HepG2 (cell line): ENCODE measurements around the gene TMTC2. TPM values are rescaled to one million over a fixed set of nuclear protein-coding genes. Genes with fewer than 3 reads are reported as not detected.

Experiments
- ATAC-seq: fragments of 200-7000 bp; cut with Tn5 transposase; 3 replicates; pipeline ENCODE4 v1.9.1; 2020; ENCODE audit warnings: mild to moderate bottlenecking, moderate library complexity
- BruUV-seq: library from RNA; stranded (reverse); fragments of 400-500 nt; replicated peaks from 2 replicates; lab custom pipeline; 2021; lab: Mats Ljungman, UMichigan
- CTCF ChIA-PET: fragments of 300-600 bp; formaldehyde crosslinking; extraction: SDS; loops from one replicate; lab custom pipeline; 2021; ENCODE audit warnings: low total read pairs, inconsistent platforms, low intra/inter-chr PET ratio; lab: Yijun Ruan, JAX
- POLR2A ChIA-PET: fragments of 350-600 bp; sonication (Branson Sonifier 250); formaldehyde crosslinking; loops from one replicate; lab custom pipeline; 2020; ENCODE audit warnings: antibody characterized with exemption, inconsistent platforms; lab: Yijun Ruan, JAX
- DNase-seq: peaks from one replicate; pipeline ENCODE4 v3.0.0-alpha.2; 2015; ENCODE audit warnings: low spot score
- FAIRE-seq: peaks from 3 replicates; lab custom pipeline; 2011; peaks lifted over from hg19 to GRCh38; lab: Jason Lieb, UNC
- H2AFZ ChIP-seq: one replicate; pipeline ENCODE4 v1.6.1; 2011; ENCODE audit warnings: low read length, inconsistent platforms
- H3K27ac ChIP-seq: fragments of 300-600 bp; 3 replicates; pipeline ENCODE4 v1.8.0; 2011; ENCODE audit warnings: mixed run types, mild to moderate bottlenecking, mixed read lengths, low read length, inconsistent platforms; ENCODE audit not compliant: insufficient read depth; ENCODE audit errors: extremely low read length
- H3K27me3 ChIP-seq, 2 experiments: fragments of 200-600 bp in 1 of 2; 2 replicates in 1 of 2; 3 replicates in 1 of 2; pipeline versions ENCODE4 v1.6.0 to v1.8.0; 2011; ENCODE audit warnings: low read length in 2 of 2, mild to moderate bottlenecking in 2 of 2, moderate library complexity in 2 of 2, inconsistent platforms in 1 of 2; ENCODE audit not compliant: insufficient read depth in 2 of 2, control insufficient read depth in 1 of 2
- H3K36me3 ChIP-seq, 2 experiments: fragments of 200-600 bp in 1 of 2; replicated peaks in 1 of 2; 2 replicates in 1 of 2; 3 replicates in 1 of 2; pipeline versions ENCODE4 v1.5.1 to v1.8.0; 2011; ENCODE audit warnings: low read length in 2 of 2, inconsistent platforms in 1 of 2; ENCODE audit not compliant: insufficient read depth in 2 of 2, control insufficient read depth in 1 of 2
- H3K4me1 ChIP-seq: 2 replicates; pipeline ENCODE4 v1.5.1; 2012; ENCODE audit warnings: low read length, inconsistent platforms; ENCODE audit not compliant: insufficient read depth
- H3K4me2 ChIP-seq: 2 replicates; pipeline ENCODE4 v1.6.0; 2011; ENCODE audit warnings: low read depth, low read length, inconsistent platforms
- H3K4me3 ChIP-seq, 3 experiments: fragments of 200-600 bp in 1 of 3; sonication (generic), shearing (Covaris generic) in 1 of 3; replicated peaks in 1 of 3; 2 replicates each; pipeline ENCODE4 v1.5.1; 2011 to 2016; ENCODE audit warnings: low read length in 3 of 3, inconsistent platforms in 2 of 3, low read depth in 2 of 3, mild to moderate bottlenecking in 2 of 3, control low read depth in 1 of 3, mixed read lengths in 1 of 3; ENCODE audit not compliant: insufficient read depth in 1 of 3
- H3K79me2 ChIP-seq: one replicate; pipeline ENCODE4 v1.6.1; 2011; ENCODE audit warnings: low read length, inconsistent platforms; ENCODE audit not compliant: insufficient read depth
- H3K9ac ChIP-seq: 2 replicates; pipeline ENCODE4 v1.6.0; 2011; ENCODE audit warnings: mild to moderate bottlenecking, low read depth, low read length, inconsistent platforms; ENCODE audit not compliant: insufficient read depth
- H3K9me3 ChIP-seq: 2 replicates; pipeline ENCODE4 v1.5.1; 2012; ENCODE audit warnings: mild to moderate bottlenecking, low read length
- H4K20me1 ChIP-seq: 2 replicates; pipeline ENCODE4 v1.6.0; 2011; ENCODE audit warnings: inconsistent platforms, mild to moderate bottlenecking, low read length, moderate library complexity; ENCODE audit not compliant: insufficient read depth
- ATF7 ChIP-seq, 2 experiments: fragments of 450-650 bp in 1 of 2; sonication (generic) in 1 of 2; formaldehyde crosslinking in 1 of 2; IDR thresholded peaks; 2 replicates each; pipeline versions ENCODE4 v1.4.0 to v1.6.1; 2016 to 2020; ENCODE audit warnings: antibody characterized with exemption in 1 of 2, mild to moderate bottlenecking in 1 of 2, missing genetic modification reagents in 1 of 2
- ERF ChIP-seq: IDR thresholded peaks from 2 replicates; pipeline ENCODE4 v1.6.1; 2018; ENCODE audit warnings: missing biosample characterization, missing genetic modification reagents
- NFYB ChIP-seq: sonication (generic); formaldehyde crosslinking; IDR thresholded peaks from 2 replicates; pipeline ENCODE4 v1.4.0; 2020; ENCODE audit warnings: missing genetic modification reagents
- NONO ChIP-seq, 2 experiments: fragments of 450-650 bp in 1 of 2; sonication (generic) in 1 of 2; formaldehyde crosslinking in 1 of 2; IDR thresholded peaks in 1 of 2; conservative IDR thresholded peaks in 1 of 2; 2 replicates each; pipeline versions ENCODE4 v1.6.1 to v1.8.0; 2017 to 2022; ENCODE audit warnings: mild to moderate bottlenecking in 1 of 2, missing genetic modification reagents in 1 of 2, moderate library complexity in 1 of 2
- PHF20 ChIP-seq: sonication (generic); formaldehyde crosslinking; IDR thresholded peaks from 2 replicates; pipeline ENCODE4 v1.5.0; 2020; ENCODE audit warnings: mild to moderate bottlenecking, missing genetic modification reagents
- SIX1 ChIP-seq: sonication (generic); formaldehyde crosslinking; IDR thresholded peaks from 2 replicates; pipeline ENCODE4 v1.4.0; 2020; ENCODE audit warnings: missing genetic modification reagents, borderline replicate concordance
- TEAD3 ChIP-seq: optimal IDR thresholded peaks from 2 replicates; pipeline ENCODE3; 2016; ENCODE audit warnings: borderline replicate concordance
- ZNF274 ChIP-seq: sonication (generic); formaldehyde crosslinking; IDR thresholded peaks from 2 replicates; pipeline ENCODE4 v1.5.1; 2020; ENCODE audit warnings: mild to moderate bottlenecking, missing genetic modification reagents
- ZNF354B ChIP-seq: sonication (generic); formaldehyde crosslinking; IDR thresholded peaks from 2 replicates; pipeline ENCODE4 v1.8.0; 2022; ENCODE audit warnings: mild to moderate bottlenecking, missing genetic modification reagents
- ZNF546 ChIP-seq: sonication (generic); formaldehyde crosslinking; conservative IDR thresholded peaks from 2 replicates; pipeline ENCODE4 v1.8.1; 2023; ENCODE audit warnings: mild to moderate bottlenecking, missing genetic modification reagents
- ZNF781 ChIP-seq: sonication (generic); formaldehyde crosslinking; IDR thresholded peaks from 2 replicates; pipeline ENCODE4 v1.5.1; 2020; ENCODE audit warnings: borderline replicate concordance, mild to moderate bottlenecking, missing genetic modification reagents; ENCODE audit errors: not compliant biosample characterization
- WGBS: methylation state at CpG from one replicate; pipeline ENCODE4 v1.1.6; 2017; ENCODE audit warnings: low lambda C conversion rate; 5-methylcytosine and 5-hydroxymethylcytosine counted together
- in situ Hi-C: cut with HindIII; loops from 2 replicates; pipeline ENCODE4 v1.10.0; 2017; ENCODE audit warnings: low pct_unique_long_range_greater_than_20kb; ENCODE audit not compliant: extremely low pct_ligation_motif_present
- intact Hi-C: fragments of 100-400 bp; cut with micrococcal nuclease; formaldehyde crosslinking; loops from one replicate; pipeline ENCODE4 v1.10.0; 2022; ENCODE audit not compliant: unreplicated experiment
- polyA plus RNA-seq, 8 experiments: library from polyadenylated mRNA; depleted of rRNA in 3 of 8; stranded (reverse) in 7 of 8; unstranded in 1 of 8; fragments of >200 nt; fragmentation: Illumina TruSeq in 4 of 8; extraction: Trizol in 4 of 8; gene quantifications; 2 replicates each; pipeline versions ENCODE4 v1.2.1 to v1.2.3, GENCODE V29; 2011 to 2016; ENCODE audit warnings: low read depth in 4 of 8, missing spikeins in 1 of 8, mixed read lengths in 1 of 8; ENCODE audit not compliant: insufficient read depth in 1 of 8
- total RNA-seq, 5 experiments: library from RNA; depleted of rRNA; stranded (reverse); fragments of >200 nt; fragmentation: Illumina TruSeq; extraction: Trizol; gene quantifications; 2 replicates each; pipeline ENCODE4 v1.2.3, GENCODE V29; 2016; ENCODE audit warnings: low read depth in 1 of 5
- TF ChIP-seq, protein P1 (sequence below): sonication (generic); formaldehyde crosslinking; IDR thresholded peaks from 2 replicates; pipeline ENCODE4 v1.5.1; 2020; ENCODE audit warnings: missing genetic modification reagents, mild to moderate bottlenecking, borderline replicate concordance
- TF ChIP-seq, protein P2 (sequence below): sonication (generic); formaldehyde crosslinking; IDR thresholded peaks from 2 replicates; pipeline ENCODE4 v1.4.0; 2020; ENCODE audit warnings: missing genetic modification reagents, mild to moderate bottlenecking, borderline replicate concordance
- TF ChIP-seq, protein P3 (sequence below): sonication (generic); formaldehyde crosslinking; IDR thresholded peaks from 2 replicates; pipeline ENCODE4 v1.4.0; 2020; ENCODE audit warnings: mild to moderate bottlenecking, missing genetic modification reagents

TMTC2 gene
- total and polyA plus RNA-seq, 2 of the 13 experiments (the other 11 are each of a cell fraction or from before 2014, with no cell fraction given) = 0.55 to 0.63 TPM

DNA sequence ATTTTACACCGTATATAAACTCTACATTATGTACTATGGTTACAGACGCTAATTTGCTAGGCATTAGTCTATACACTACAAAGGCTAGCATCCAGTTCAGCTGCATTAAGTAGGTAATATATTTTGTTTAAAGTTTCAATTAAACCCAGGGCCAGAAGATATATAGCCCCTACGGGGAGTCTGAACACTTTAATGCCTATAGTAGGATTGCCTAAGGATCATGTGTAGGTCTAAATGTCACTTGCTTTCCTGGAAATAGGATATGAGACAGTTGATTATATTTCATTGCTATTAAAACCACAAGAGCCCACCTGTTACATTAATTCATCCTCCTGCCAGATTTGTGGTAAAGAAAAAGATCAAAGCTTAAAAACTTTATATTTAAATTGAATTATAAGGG is 286.9 kb downstream of the TMTC2 start (continued):
- TF ChIP-seq ZNF274 (CRISPR knock-in tag) = no peak
- TF ChIP-seq PHF20 (CRISPR knock-in tag) = no peak
- TF ChIP-seq ZNF546 (CRISPR knock-in tag) = no peak

DNA sequence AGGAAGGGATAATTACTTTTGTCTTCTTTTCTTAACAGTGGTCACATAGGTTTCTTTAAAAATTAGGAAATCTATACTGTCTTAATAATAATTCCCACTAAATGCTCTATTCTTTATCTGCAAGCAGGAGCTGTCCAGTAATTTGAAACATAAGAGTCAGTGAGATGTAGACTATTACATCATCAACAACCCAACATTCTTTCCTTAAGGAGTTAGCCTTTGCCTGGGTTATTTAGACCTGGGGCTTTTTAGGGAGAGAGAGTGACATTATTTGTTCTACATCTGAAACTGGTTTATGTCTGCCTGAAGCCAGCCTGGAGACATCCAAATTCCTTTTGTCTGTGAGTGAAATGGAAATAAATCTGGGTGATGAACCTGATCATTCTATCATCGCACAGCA is 294.4 kb downstream of the TMTC2 start:
- BruUV-seq = no TSS peak

DNA sequence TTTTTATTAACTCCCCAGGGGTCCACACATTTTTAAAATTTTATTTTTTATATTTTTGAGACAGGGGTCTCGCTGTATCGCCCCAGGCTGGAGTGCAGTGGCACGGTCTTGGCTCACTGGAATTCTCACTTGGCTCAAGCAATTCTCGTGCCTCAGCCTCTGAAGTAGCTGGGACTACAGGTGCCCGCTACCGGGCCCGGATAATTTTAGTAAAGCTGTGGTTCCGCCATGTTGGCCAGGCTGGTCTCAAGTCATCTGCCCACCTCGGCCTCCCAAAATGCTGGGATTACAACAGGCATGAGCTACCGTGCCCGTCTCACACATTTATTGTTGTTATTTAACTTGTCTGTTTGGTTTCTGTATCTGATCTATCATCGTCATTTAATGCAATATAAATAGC is 307.4 kb downstream of the TMTC2 start:
- Histone ChIP-seq H4K20me1 (no peaks in the 10 kb centered on the region), H3K9ac (no peak overlapping the region), H3K4me1 (no peaks in the 10 kb centered on the region), H3K9me3 (no peaks in the 10 kb centered on the region), H2AFZ (no peak overlapping the region), H3K79me2 (no peaks in the 10 kb centered on the region), H3K4me2 (no peak overlapping the region), H3K36me3 (no peaks in the 10 kb centered on the region), H3K27ac (no peak overlapping the region), H3K27me3 (no peaks in the 10 kb centered on the region), H3K4me3 (no peak overlapping the region)
- no peak for ATAC-seq
- intact Hi-C loops = no loop called here
- ChIA-PET CTCF (no interaction called here), POLR2A (no interaction called here)
- BruUV-seq = no TSS peak
- no peak for FAIRE-seq
- WGBS = 41% methylated on average over 12 of the region's 12 CpGs
- no peak for DNase-seq
- in situ Hi-C loops = no loop called here
- TF ChIP-seq TEAD3 (no peak), SIX1 (CRISPR knock-in tag) (no peak), ZNF354B (no peak), NONO (IDR thresholded peaks at IDR 0.05) (no peak), NONO (CRISPR knock-in tag; conservative IDR thresholded peaks at IDR 0.05) (no peak), NFYB (no peak), ZNF781 (CRISPR knock-in tag) (no peak)
- TF ChIP-seq, protein P1, sequence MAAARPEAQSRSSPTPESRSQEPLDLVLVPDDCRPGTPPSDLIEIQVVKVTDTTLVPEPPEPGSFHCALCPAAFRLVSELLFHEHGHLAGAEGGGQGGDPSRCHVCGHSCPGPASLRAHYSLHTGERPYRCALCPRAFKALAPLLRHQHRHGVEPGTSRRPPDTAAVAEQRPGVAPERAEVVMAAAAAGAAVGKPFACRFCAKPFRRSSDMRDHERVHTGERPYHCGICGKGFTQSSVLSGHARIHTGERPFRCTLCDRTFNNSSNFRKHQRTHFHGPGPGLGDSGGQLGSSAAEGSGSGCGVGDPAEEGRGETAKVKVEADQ (CRISPR knock-in tag) = no peak
- TF ChIP-seq, protein P2, sequence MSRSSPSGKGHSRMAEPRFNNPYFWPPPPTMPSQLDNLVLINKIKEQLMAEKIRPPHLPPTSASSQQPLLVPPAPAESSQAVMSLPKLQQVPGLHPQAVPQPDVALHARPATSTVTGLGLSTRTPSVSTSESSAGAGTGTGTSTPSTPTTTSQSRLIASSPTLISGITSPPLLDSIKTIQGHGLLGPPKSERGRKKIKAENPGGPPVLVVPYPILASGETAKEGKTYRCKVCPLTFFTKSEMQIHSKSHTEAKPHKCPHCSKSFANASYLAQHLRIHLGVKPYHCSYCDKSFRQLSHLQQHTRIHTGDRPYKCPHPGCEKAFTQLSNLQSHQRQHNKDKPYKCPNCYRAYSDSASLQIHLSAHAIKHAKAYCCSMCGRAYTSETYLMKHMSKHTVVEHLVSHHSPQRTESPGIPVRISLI (CRISPR knock-in tag) = no peak
- TF ChIP-seq, protein P3, sequence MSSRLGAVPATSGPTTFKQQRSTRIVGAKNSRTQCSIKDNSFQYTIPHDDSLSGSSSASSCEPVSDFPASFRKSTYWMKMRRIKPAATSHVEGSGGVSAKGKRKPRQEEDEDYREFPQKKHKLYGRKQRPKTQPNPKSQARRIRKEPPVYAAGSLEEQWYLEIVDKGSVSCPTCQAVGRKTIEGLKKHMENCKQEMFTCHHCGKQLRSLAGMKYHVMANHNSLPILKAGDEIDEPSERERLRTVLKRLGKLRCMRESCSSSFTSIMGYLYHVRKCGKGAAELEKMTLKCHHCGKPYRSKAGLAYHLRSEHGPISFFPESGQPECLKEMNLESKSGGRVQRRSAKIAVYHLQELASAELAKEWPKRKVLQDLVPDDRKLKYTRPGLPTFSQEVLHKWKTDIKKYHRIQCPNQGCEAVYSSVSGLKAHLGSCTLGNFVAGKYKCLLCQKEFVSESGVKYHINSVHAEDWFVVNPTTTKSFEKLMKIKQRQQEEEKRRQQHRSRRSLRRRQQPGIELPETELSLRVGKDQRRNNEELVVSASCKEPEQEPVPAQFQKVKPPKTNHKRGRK = no peak

More for the DNA sequence above, 294.4 kb downstream of the TMTC2 start:
- H3K79me2 ChIP-seq = no peaks in the 10 kb centered on the region
- intact Hi-C loops = no loop called here
- ChIA-PET CTCF (no interaction called here), POLR2A (no interaction called here)
- no peak for DNase-seq
- WGBS = 0% methylated on average over 1 of the region's 1 CpG
- no peak overlapping the region for H3K4me3 ChIP-seq
- no peak for FAIRE-seq
- ATAC-seq = no peak
- in situ Hi-C loops = no loop called here
- H2AFZ ChIP-seq = no peak overlapping the region
- no peaks in the 10 kb centered on the region for H3K9me3 ChIP-seq
- H3K27ac ChIP-seq = no peak overlapping the region
- H3K4me2 ChIP-seq = no peak overlapping the region
- no peaks in the 10 kb centered on the region for H3K36me3 ChIP-seq
- no peaks in the 10 kb centered on the region for H4K20me1 ChIP-seq
- H3K9ac ChIP-seq = no peak overlapping the region
- TF ChIP-seq ERF (CRISPR knock-in tag) (no peak), ATF7 (IDR thresholded peaks at IDR 0.05) (0 out of 2 replicates have a peak, but pooled peaks have one; percentile 7), ATF7 (CRISPR knock-in tag; IDR thresholded peaks at IDR 0.05) (no peak)
- TF ChIP-seq, all 625 proteins: peak for 1
- Histone ChIP-seq H3K4me1 (no peaks in the 10 kb centered on the region), H3K27me3 (no peaks in the 10 kb centered on the region)
